Posterior cingulate gyrus (tissue), 11 donors: ENCODE results near the gene COLQ.
"Not testable (repeated sequence)": the region's sequence is repeated elsewhere in the genome, so short reads cannot be mapped to it uniquely, and the experiment has no call there.

Experiments used
- DNase-seq, 10 donors: peaks; one replicate each; pipeline versions ENCODE4 v3.0.0 to v3.0.0-alpha.2; 2020 to 2021; ENCODE audit warnings: mixed read lengths in 3 of 10
- intact Hi-C: fragments of 100-400 bp; cut with DNase I; formaldehyde crosslinking; loops from one replicate; pipeline ENCODE4 v1.15.1; 2023

COLQ gene

DNA sequence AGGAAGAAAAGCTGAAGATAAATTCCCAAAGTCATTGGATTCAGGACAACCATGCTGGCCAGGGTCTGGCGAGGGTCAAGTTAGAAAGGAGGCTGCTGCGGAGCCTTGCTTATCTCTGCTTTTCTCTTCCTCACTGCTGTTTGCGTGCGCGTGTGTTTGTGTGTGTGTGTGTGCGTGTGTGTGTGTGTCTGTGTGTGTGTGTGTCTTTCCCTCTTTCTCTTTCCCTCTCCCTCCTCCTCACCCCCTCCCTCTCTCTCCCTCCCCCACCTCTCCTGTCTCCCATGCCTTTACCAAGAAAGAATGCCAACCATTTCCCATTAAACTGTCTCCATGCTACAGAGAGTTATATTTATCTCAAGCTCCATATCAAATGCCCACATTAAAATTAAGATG is at the start of gene COLQ:
COLQ (minus strand) TSS at position 134 of the 393 bp plus-strand sequence; CDS start at position 53, 81 bp downstream.
- peak in 1 of 10 donors; percentile 35 for DNase-seq
- intact Hi-C loops = no loop called here

DNA sequence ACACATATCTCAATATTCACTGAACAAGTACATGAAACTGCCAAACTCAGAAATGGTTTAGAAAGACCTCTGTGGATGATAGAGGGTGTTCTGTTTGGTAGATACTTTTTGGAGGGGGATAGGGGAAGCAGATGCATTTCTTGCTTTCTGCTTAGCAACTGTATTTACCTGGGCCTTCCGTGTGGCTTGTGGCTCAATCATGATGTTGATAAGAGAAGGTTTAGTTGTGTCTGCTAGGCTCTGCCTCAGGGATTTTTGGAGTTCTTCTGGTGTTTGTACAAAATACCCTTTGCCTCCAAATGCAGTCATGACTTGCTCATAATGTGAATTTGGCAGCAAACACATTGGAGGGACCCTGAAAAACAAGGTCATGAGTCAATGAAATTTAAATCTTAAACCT is 41.7 kb upstream of the COLQ start:
- intact Hi-C loops = no loop called here
- DNase-seq = no peak

DNA sequence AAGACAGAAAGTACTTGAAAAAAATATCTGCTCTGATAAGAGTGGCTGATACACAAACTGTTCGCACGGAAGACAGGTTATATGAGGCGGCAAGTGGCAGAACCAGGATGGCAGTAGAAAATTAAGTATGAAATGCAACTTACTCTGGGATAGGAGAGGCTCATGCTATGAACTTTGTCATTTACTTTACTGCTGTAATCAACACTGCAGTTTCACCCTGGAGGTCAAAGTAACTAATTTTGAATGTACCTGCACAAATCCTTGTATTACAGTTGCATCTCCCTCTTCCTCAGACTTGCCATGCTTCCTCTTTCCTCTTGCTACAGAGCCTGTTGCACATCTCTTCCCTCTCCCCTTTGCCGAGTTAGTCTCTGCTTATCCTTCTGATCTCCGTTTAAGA is 41.1 kb upstream of the COLQ start:
- DNase-seq = no peak

DNA sequence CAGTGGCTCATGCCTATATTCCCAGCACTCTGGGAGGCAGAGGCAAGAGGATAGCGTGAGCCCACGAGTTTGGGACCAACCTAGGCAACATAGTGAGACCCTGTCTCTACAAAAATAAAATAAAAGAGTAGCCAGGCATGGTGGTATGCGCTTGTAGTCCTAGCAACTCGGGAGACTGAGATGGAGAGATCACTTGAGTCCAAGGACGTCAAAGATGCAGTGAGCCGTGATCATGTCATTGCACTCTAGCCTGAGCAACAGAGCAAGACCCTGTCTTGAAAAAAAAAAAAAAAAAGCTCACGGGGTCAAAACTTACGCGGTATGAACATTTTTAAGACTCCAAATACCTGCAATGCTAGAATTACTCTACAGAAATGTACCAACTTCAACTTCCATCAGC is 37.1 kb upstream of the COLQ start:
- no peak for DNase-seq
- intact Hi-C loops = loop anchor here (5.0 kb wide), 2 partner anchors 131 to 356 kb away; partner anchors contain the start of genes EAF1 and METTL6

More for the DNA sequence above, 41.1 kb upstream of the COLQ start:
- intact Hi-C loops = no loop called here

DNA sequence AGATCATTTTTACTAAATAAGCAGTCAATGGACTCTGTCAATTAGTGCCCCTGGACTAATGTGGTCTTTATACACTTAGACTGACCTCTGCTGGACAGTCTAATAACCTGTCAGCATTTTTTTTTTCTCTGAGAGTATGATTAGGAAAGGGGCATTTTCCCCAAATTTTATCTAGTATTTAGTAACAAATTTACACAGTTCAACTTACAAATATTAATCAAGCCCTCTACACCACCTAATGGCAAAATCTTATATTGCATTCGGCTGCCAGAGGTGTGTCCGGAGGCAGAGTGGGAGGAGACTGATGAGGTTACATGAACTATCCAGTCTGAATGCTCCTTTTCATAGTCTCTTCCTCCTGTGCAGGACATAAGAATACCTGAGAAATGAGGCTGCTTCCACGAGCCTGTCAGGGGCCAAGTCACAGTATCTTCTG is 36.0 kb upstream of the COLQ start:
- intact Hi-C loops = loop anchor here (5.0 kb wide), 2 partner anchors 130 to 355 kb away; partner anchors contain the start of genes EAF1 and METTL6
- no peak for DNase-seq

DNA sequence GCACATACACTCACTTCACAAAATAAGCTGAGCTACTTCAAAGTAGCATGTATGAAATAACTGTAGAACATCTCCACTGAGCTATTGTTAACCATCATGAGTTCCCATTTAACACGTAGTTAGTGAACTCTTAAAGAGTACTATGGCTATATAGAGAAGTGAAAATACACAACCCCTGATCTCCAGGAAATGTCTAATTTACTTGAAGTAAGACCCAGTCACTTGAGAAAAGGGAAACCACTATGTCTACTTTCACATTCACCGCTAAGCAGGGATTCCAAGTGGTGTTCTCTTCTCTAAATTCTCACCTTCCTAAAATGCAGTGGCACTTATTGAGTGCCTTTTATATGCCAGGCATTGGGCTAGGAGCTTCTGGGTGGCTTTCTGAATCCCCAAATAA is 35.0 kb upstream of the COLQ start:
- intact Hi-C loops = loop anchor here (5.0 kb wide), 2 partner anchors 129 to 354 kb away; partner anchors contain the start of genes EAF1 and METTL6
- no peak for DNase-seq

DNA sequence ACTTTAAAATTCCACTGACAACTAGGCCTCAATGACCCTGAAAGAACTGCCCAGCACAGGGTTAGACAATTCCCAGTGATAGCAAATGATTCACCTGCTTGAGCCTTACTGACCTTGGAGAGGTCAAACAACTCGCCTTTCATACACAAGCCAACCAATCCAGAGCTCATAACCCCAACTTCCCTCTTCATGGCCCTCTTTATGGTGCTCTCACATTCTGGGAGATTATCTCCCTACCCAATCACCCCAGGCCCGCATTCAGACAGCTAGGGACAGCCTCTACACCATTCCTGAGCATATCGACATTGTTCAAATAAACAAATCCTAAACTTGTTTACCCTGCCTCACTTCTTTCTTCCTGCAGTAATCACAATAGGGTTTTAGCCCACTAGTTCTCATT is 32.2 kb upstream of the COLQ start:
- DNase-seq = no peak
- intact Hi-C loops = no loop called here

DNA sequence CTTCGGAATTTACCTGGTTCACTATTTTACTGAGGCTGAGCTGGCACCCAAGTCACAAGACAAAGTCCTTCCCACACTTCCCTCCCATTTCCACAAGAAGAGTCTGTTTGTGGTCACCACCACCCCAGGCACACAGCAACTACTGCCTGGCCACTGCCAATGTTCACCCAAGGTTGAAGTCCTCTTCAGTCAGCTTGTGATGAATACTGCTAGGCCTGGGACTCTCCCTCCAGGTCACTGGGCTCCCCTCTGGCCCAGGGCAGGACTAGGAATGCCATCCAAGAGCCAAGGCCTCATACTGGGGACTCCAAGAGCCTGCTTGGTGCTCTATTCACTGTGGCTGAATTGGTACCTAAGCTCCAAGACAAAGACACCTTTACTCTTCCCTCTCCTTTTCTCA is 30.4 kb upstream of the COLQ start:
- intact Hi-C loops = no loop called here

DNA sequence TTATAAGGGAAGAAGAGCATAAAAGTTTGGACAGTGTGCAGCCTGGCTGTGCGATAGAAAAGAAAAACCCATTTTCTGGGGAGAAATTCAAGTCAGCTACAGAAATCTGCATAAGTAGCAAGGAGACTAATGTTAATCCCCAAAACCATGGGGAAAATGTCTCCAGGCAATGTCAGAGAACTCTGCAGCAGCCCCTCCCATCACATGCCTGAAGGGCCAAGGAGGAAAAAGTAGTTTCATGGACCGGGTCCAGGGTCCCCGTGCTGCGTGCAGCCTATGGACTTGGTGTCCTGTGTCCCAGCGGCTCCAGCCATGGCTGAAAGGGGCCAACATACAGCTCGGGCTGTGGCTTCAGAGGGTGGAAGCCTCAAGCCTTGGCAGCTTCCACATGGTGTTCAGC is 28.3 kb upstream of the COLQ start:
- intact Hi-C loops = no loop called here
- DNase-seq = no peak

More for the DNA sequence above, 30.4 kb upstream of the COLQ start:
- no peak for DNase-seq

DNA sequence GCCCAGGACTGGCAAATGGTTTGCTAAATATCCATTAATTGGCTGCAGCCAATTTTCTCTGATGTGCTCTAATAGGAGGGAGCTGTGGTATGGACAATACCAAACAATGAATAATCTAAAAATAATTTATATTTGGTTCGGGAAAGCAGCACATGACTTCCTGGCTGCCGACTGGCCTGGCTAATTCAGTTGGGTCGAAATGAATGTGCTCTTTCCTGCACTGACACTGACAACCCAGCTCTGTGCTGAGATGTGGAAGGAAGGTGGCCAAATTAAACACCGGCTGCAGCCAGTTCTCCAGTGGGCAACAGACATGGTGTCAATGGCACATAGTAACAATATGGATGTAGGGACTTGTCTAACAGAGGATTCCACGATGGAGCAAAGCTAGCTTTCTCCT is 21.1 kb upstream of the COLQ start:
- intact Hi-C loops = no loop called here
- no peak for DNase-seq

DNA sequence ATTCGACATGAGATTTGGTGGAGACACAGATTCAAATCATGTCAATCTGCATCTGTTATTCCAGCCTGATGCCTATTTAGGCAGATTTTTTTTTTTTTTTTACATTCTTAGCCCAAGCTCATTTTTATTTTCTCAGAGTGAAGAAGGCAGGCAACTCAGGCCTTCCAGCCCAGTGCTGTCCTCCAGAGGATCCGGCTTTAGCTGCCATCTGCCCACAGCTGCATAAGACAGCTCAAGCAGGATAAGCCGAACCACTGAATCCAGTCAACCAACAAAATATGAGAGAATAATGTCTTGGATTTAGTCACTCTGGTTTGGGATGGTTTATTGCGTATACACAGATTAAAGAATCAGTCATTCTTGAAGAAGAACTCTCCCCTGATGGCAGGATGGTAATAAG is 19.9 kb upstream of the COLQ start:
- intact Hi-C loops = no loop called here
- DNase-seq = no peak

DNA sequence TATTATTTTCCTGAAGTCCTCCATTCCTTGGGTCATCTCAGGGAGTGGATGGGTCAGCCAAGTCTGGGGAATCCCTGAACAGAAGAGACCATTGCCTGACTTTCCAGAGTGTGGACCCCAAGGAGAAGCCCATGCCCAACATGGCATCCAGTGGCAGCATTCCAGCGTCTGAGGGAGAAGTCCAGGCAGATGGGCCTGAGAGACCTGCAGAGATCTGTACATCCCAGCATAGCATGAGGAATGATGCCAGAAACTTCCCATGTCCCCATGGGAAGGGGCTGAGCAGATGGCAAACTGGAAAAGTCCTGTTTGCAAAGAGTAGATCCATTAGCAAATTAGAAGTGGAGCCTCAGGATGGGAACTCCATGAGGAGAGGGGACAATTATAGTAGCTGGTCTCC is 17.6 kb upstream of the COLQ start:
- intact Hi-C loops = no loop called here
- no peak for DNase-seq

DNA sequence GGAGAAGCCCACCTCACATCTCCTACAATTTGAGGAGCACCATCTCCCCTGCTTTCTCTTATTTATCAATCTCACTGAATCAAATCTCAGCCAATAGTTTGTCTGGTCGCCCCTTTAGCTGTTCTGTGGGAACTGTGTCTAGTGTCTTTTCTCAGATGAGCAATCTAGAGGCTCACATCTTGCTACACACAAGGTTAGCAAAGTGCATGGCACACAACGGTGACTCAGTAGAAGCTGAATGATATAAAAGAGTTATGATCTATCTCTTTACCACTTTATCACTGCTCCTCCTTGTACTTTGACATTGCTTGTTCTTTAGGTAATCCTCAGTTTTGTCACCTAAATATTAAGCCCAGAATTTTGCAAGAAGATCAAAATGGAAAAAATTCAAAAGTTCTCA is 16.8 kb upstream of the COLQ start:
- no peak for DNase-seq

DNA sequence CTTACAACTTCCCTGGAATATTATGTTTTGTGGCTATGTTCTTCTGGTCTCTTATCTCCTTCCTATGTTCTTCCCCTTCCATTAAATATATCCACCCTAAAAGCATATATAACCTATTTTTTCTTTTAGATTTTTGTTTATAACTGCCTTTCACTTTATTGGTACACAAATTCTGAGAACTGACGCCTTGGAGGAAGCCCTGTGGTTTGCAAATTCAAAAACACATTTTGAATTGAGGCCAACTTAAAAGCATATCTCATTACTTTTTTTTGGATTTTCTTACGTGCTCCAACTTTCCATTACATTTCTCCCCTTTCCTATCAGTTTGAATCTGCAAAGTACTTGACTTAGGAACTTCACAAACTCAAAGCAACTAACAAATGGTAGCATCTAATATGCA is 15.3 kb upstream of the COLQ start:
- intact Hi-C loops = no loop called here
- DNase-seq = no peak

More for the DNA sequence above, 16.8 kb upstream of the COLQ start:
- intact Hi-C loops = no loop called here

DNA sequence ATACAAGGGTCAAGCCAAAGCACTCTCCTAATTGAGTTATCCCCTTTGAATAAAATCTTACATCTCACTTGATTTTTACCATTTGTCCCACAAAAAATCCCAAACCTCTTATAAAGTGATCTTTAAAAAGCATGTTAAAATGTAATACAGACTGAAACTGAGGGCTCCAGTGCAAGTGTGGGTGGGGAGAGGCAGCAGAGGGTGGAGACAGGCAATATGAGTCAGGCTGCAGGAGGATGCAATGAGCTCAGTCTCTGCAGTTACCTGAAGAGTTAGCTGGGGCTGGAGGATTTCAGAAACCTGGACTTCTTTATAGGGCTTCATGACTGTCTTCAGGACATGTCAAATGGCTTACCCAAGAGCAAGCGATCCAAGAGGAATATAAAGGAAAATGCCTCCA is 14.2 kb upstream of the COLQ start:
- intact Hi-C loops = no loop called here
- no peak for DNase-seq

DNA sequence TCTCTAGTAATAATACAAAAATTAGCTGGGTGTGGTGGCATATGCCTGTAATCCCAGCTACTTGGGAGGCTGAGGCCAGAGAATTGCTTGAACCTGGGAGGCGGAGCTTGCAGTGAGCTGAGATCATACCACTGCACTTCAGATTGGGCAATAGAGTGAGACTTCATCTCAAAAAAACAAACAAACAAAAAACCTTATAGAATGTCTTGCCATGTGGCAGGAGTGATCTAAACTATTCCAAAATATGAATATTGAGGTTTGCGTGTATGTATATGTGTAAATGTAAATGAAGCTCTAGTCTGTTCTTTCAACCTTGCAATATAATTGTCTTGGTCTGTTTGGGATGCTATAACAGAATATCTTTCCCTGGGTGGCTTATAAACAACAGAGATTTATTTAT is 11.1 kb upstream of the COLQ start:
- intact Hi-C loops, DNase-seq: not testable (repeated sequence)

DNA sequence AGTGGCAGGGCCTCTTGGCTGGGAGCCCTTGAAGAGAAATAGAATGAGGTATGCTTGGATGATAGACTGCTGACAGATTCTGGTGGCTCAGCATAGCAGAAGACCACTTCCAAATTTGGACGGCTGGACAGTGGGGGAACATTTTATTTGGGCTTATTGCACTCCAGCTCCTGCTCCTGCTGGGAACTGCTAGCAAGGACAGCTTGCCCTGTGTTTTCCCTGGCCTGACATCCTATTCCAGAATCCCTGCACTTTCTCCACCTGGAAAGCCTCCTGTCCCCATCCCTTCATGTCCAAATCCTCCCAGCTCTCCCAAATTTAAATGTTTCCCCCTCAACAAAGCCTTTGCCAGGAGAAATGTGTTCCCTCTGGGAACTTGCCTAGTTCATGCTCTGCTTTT is 9.8 kb upstream of the COLQ start:
- peak in 1 of 10 donors; percentile 41 for DNase-seq
- intact Hi-C loops = no loop called here

DNA sequence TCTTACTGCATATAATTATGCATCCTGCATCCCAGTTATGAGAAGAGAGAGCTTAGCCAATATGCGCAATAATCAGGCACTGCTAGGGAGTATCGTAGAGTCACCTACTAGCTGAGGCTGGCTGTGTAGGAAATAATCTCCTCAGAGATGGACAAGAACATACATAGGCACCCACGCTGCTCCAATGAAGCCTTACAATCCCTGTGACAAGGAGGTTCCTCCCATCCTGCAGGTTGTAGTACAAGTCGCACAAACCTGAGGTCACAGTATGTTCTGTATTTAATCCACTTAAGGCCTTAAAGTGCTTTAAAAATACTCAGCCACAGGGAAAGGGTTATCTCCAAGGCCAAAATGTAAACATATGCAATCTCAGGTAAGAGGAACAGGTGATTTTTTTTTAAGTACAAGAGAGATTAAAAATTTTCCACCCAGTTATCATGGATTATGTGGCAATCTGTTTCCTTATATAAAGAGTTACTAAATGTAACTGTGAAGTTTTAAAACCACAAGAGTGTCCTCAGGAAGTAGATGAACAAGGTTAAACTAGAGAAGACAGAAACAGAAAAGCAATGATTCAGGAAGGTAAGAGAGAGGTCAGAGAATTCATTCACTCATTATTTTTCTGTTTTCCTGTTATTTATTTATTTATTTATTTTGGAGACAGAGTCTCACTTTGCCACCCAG is 7.5 kb upstream of the COLQ start:
- intact Hi-C loops = no loop called here
- DNase-seq = no peak

DNA sequence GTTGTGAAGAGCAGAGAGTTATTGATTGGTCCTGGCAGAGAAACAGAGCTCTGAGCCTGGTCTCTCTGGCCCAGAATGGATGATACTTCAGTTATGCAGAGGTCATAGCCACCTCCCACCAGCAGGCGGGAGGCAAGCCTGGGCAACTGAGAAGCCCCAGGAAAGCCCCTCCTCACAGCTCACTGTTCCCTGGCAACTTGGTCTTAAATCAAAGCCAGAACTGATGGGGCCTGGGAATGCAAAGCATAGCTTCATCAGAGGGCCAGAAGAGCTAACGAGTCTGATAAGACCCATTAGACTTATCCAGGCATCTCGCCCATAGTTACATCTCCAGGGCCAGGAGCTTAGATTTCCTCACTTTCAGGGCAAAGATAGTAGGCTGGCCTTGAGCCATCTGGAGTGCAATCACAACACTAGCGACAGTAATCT is 5.5 kb upstream of the COLQ start:
- intact Hi-C loops = no loop called here
- DNase-seq = peak in 2 of 10 donors; percentile 10 to 15

DNA sequence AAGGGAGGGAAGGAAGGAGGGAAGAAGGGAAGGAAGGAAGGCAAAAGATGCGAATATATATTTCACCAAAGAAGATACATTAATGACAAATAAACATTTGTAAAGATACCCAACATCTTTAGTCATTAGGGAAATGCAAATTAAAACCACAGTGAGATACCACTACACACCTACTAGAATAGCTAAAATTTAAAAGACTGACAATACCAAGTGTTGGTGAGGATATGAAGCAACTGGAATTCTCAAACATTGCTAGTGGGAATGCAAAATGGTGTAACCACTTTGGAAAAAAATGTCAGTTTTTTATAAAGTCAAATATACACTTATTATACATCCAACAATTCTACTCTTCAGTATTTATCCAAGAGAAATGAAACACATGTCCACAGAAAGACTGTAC is 4.3 kb upstream of the COLQ start:
- DNase-seq = no peak
- intact Hi-C loops = no loop called here

DNA sequence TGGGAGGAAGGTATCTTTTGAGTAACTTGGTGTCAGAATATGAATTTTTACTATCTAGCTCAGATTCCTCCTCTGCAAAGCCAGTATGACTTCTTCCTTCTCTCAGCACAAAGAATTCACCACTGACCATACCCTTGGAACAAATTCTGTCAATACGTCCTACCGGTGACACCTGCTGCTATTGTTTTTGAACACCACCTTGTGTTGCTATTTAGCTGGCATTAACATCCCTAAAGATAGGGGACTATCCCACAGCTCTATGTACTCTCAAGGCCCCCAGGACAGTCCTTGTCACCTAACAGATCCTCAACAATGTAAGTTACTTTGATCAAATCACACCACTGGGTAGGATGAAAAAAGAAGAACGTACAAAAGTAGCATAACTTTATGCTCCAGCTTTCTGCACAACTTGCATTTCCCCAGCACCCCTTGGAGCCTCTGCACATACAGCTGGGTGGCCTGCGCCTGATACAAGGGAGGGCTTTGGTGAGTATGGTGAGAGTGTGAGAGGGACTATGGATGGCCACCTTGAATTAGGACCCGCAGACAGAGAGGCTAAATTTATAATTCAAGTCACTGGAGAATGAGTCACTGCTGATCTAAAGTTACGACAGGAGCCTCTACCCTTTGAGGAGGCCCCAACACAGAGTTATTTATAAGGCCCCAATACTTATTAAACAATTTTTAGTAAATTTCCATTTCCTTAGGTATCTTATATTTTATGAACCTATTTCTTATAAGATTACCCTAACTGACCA is 2.3 kb upstream of the COLQ start:
- DNase-seq = no peak
- intact Hi-C loops = no loop called here

DNA sequence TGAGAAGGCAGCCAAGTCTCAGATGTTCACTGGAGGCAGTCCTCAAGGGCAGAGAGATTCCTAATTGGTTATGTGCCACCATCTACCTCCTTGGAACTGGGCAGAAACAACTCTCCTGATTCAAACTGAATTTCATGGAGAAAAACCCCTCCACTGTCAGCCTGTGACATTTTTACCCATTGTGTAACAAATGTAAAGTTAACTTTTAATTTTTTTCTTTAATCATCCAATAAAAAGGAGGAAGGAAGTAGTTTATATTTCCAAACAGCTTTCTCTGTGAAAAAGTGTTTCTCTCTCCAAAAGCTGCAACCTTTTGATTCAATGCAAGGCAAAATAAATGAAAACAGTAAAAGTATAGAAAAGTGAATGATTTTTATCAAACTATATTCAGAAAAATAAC is 510 bp upstream of the COLQ start:
- intact Hi-C loops = no loop called here

More for the DNA sequence above, 510 bp upstream of the COLQ start:
- no peak for DNase-seq
